ENCODE data around the gene SRXN1.

SRXN1 gene

DNA sequence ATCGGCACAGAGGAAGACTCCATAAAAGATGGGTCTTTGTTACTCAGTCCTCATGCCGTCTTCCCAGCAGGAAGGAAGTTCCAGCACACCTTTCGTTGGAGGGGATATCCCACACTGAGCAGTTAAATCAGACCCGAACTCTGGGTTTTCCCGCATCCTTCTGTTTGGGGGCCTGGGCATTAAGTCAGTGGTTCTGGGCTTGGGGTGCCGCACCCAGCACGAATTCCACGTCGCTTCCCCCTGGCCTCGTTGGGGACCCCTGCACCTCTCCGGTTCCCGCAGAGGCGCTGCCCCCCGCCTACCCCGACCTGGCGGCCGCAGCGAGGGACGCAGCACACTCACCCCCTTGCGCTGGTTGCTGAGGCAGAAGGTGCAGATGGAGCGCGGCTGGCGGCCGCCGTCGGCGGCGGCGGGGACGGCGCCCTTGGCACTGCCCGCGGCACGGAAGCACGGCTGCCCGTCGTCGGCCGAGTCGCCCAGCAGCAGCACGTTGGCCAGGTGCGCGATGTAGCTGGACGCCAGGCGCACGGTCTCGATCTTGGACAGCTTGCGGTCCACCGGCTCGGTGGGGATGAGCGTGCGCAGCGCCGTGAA is 43.5 kb downstream of the SRXN1 start:
- DNase-seq (ENCODE audit: extremely low read depth in 1 of 2, low read depth in 1 of 2) = no peak

DNA sequence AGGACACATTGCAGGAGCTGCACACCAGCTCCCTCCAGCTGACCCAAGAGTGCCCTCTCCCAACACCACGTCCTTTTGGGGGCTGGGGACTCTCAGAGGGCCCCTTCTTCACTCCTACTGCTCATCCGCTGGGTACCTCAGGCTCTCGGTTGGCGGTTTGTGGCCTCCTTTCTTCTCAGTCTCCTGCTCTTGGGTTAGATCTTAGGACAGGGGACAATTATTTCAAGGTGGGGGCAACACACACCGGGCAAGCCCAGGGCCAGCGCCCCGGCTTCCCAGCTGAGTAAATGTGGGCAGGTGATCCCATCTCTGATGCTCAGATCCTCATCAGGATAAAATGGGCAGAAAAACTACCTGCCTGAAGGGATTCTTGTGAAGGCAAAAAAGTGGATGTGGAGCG is 44.0 kb downstream of the SRXN1 start:
- no peak for DNase-seq (ENCODE audit: extremely low read depth in 1 of 2, low read depth in 1 of 2)

DNA sequence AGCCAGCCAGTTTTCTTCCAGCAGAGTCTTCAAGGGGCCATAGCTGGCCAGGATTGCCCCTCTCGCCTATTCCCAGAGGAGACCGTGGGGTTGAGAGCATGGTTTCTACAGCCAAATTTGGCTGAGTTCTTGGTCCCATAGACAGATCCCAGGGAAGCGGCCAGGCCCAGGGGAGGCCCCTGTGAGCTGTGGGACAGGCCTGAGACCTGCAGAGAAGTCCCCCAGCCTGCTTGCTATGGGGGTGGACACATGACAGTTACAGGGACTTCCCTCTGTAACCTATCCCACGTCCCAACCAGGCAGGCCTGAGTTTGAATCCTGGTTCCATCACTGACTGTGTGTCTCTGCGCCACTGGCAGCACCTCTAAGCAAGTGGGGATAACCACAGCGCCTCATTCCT is 45.5 kb downstream of the SRXN1 start:
- DNase-seq (ENCODE audit: extremely low read depth in 1 of 2, low read depth in 1 of 2) = no peak

DNA sequence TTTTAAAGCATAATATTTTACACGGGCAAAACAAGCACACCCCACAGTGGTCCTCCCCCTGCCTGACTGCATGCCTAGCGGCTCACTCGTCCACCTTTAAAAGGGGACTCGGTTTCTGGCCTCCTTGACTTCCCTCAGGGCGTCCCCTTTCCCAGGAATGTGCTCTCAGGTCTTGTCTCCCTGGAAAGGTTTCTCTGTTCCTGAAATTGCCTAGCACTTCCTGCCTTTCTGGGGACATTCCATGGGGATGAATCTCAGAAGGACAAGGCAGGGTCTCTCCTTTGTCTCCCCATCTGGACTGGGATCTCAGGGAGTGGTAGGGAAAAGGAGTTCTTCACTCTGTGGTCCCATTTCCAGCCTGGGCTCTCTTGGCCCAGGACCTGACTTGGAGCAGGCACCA is 47.8 kb downstream of the SRXN1 start:
- DNase-seq (ENCODE audit: extremely low read depth in 1 of 2, low read depth in 1 of 2) = no peak

DNA sequence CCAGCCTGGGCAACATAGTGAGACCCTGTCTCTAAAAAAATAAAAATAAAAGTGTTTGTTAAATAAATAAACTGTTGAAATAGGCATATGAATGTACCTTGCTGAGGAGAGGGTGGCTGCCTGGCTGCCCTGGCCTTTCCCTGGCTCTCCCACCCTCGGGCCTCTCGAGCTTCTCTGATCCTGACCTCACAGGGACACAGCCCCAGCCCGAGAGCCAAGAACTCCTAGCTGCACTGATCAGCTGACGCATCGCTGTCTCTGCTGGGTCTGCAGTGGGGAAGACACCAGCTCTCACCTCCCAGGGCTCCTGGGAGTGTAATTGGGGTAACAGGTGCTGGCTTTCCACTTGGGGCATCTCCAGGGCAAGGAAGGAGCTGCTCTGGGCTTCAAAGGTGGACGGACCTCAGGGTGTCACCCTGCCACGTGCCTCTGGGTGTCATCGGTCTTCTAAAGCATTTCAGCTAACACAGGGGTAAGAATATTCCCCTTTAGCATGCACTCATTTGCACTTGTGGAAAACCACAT is 49.8 kb downstream of the SRXN1 start:
- DNase-seq (ENCODE audit: extremely low read depth in 1 of 2, low read depth in 1 of 2) = no peak

DNA sequence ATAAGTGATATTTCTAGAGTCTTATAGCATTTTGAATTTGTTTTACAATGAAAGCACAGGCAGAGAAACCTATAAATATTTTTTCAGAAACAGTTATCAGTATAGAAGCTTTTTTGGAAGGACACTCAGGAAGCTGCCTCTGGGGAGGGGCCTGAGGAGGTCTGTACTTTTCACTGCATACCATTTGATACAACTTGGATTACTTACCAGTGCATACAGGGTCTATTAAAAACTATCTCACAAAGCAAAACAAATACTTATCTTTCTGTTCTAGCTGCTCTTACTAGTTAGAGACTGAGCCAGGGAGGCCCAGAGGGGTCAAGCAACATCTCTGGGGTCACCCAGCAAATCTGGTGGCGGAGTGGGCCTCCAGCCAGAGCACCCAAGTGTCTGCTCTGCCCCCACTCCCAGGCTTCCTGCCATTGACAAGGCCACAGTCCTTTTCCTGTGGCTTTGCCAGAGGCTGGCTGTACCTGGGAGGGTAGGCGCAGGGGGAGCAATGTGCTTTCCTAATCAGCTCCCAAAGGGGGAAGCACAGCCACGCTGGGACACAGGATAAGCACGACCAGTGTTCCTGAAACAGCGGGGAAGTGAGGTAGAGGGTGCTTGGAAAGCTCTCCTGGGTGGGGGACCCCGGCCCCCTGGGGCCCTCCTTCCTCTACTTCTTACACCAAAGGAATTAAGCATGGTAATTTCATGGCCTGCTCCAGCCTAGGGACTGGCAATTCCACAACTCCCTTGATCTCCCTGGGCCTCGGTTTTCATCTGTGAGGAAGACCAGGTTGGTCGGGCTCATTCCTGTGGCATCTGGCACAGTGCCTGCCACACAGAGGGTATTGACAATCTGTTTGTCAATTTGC is 50.7 kb downstream of the SRXN1 start:
- DNase-seq (ENCODE audit: extremely low read depth in 1 of 2, low read depth in 1 of 2) = no peak

DNA sequence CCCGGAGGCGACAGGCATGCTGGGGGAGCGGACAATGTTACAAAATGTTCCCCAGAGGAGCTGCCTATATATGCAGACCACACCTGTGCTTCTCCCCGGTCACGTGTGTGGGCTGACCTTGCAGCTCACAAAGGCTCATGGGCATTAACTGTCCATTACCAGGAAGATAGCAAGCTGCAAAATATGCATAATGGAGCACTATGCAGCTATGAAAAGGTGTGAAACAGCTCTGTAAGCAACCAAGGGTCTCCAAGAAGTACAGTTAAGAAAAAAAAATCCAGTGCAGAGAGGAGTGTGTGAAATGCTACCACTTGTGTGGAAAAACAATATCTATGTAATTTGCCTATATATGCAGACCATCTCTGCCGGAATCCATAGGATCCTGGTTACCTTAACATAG is 52.3 kb downstream of the SRXN1 start:
- DNase-seq (ENCODE audit: extremely low read depth in 1 of 2, low read depth in 1 of 2) = no peak

DNA sequence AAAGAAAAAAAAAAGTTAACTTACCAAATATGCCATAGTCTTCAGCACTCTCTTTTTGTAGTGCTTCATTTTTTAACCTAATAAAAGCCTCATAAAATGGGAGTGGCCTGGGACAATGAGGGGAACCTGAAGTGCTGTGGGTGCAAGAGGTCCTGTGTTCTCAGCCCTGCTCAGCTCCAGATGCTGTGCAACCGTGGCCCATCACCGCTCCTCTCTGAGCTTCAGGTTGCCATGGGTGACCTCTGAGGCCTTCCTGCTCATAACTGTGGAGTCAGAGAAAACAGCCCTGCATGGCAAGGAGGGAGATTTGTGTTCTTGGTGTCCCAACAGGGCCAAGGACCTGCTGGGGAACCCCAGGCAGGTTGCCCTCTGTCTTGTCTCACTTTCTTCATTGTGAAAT is 52.9 kb downstream of the SRXN1 start:
- no peak for DNase-seq (ENCODE audit: extremely low read depth in 1 of 2, low read depth in 1 of 2)

DNA sequence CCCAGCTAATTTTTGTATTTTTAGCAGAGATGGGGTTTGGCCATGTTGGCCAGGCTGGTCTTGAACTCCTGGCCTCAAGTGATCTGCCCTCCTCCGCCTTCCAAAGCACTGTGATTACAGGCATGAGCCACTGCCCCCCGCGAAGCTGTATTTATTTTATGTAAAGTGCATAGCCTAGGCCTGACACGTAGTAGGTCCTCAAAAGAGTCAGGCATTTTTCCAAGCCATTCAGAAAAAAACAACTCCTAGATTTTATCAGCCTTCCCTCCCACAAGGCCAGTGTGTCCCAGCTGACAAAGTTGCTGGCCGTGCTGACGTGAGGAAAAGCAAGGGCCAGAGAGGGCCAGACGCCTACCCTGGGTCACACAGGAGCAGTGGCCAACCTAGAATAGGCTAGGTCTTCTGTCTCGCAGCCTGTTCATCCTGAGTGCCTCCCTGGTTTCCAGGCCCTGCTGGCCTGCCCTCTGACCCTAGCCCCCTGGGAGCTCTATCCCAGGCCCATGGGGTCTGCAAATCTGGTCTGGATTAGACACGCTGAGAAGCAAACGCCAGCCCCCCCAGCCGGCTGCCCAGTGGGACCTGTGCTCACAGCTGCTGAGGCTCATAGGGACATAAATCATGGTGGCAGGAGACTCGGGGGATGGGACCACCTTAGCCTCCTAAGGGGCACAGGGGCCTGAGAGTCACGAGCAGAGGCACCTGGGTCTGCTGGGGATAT is 54.7 kb downstream of the SRXN1 start:
- no peak for DNase-seq (ENCODE audit: extremely low read depth in 1 of 2, low read depth in 1 of 2)

DNA sequence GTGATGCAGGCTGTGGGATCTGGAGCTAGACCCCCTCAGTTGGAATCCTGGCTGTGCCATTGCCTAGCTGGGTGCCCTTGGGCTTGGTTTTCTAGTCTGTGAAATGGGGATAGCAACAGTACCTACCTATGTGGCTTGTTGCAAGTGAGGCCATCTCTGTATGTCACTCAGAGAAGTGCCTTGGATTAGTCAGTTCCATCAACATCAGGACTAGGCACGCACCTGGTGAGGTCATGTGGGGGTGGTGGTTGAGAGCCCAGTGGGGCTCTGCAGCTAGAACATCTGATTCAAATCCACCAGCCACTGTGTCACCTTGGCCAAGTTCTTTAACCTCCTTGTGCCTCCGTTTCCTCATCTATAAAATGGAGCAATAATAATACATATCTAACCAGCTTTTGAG is 55.4 kb downstream of the SRXN1 start:
- DNase-seq (ENCODE audit: extremely low read depth in 1 of 2, low read depth in 1 of 2) = no peak
